ENCODE data around the gene EMC9. TPM values are rescaled to one million over a fixed set of nuclear protein-coding genes. Genes with fewer than 3 reads are reported as not detected.

EMC9 gene
- total and polyA plus RNA-seq, 4 donors: 8.6 to 17.8 (median 13.4) TPM

DNA sequence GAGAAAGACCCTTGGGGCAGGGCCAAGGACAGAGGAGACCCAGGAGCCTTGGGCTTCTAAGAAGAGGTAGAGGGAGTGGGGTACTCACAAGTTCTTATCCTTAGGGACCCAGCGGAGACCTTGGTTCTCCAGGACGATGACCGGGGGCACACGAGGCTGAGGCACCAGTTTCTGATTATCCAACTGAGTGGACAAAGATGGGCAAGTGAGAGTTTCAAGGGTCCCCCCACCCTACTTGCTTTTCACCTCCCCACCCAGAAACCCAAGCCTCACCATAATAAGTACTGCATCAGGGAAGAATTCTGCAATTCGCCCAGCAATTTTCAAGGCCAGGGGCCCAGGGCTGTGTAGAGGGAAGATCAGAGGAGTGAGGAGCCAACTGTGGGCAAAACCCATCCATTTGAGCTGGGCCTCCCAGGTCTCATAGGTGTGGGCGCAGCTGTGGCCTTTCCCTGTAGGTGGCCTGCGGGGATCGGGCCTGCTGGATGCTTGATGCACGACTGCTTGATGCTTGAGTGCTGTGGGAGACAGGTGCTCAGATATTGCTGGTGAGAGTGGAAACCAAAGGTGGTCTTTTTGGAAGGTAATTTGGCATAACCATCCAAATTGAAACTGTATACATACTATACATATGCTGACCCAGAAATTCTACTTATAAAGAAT is 2.0 kb downstream of the EMC9 start:
- no peaks in the 10 kb centered on the region for H3K27me3 ChIP-seq (ENCODE audit: control insufficient read depth in 4 of 4, insufficient read depth in 4 of 4, low read length in 3 of 4)
- H3K36me3 ChIP-seq (ENCODE audit: control insufficient read depth in 4 of 4, insufficient read depth in 3 of 4, low read depth in 1 of 4, low read length in 3 of 4): peaks cover 6 to 24% (median 18%) of the 10 kb centered on the region in 4 donors
- WGBS: 91% methylated on average over 9 of the region's 9 CpGs
- H3K9me3 ChIP-seq (ENCODE audit: control insufficient read depth in 4 of 4, low read length in 3 of 4): no peaks in the 10 kb centered on the region
- no peak for DNase-seq (ENCODE audit: low spot score)
- no peak overlapping the region for H3K27ac ChIP-seq (ENCODE audit: low read depth in 1 of 2, low read length in 2 of 2)
- H3K4me3 ChIP-seq (ENCODE audit: low read depth in 1 of 3, low read length in 3 of 3): no peak overlapping the region
- peaks cover 4 to 49% (median 36%) of the 10 kb centered on the region in 4 donors for H3K4me1 ChIP-seq (ENCODE audit: control insufficient read depth in 4 of 4, insufficient read depth in 4 of 4, low read length in 3 of 4)
- no peak overlapping the region for H3K9ac ChIP-seq (ENCODE audit: low read depth in 1 of 2, low read length in 2 of 2)
- TF ChIP-seq, protein P1, sequence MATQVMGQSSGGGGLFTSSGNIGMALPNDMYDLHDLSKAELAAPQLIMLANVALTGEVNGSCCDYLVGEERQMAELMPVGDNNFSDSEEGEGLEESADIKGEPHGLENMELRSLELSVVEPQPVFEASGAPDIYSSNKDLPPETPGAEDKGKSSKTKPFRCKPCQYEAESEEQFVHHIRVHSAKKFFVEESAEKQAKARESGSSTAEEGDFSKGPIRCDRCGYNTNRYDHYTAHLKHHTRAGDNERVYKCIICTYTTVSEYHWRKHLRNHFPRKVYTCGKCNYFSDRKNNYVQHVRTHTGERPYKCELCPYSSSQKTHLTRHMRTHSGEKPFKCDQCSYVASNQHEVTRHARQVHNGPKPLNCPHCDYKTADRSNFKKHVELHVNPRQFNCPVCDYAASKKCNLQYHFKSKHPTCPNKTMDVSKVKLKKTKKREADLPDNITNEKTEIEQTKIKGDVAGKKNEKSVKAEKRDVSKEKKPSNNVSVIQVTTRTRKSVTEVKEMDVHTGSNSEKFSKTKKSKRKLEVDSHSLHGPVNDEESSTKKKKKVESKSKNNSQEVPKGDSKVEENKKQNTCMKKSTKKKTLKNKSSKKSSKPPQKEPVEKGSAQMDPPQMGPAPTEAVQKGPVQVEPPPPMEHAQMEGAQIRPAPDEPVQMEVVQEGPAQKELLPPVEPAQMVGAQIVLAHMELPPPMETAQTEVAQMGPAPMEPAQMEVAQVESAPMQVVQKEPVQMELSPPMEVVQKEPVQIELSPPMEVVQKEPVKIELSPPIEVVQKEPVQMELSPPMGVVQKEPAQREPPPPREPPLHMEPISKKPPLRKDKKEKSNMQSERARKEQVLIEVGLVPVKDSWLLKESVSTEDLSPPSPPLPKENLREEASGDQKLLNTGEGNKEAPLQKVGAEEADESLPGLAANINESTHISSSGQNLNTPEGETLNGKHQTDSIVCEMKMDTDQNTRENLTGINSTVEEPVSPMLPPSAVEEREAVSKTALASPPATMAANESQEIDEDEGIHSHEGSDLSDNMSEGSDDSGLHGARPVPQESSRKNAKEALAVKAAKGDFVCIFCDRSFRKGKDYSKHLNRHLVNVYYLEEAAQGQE (IDR thresholded peaks at IDR 0.05): no peak
- no peak for TF ChIP-seq RXRA (IDR thresholded peaks at IDR 0.05)
- TF ChIP-seq HNF4G (IDR thresholded peaks at IDR 0.05): no peak
- TF ChIP-seq, protein P2, sequence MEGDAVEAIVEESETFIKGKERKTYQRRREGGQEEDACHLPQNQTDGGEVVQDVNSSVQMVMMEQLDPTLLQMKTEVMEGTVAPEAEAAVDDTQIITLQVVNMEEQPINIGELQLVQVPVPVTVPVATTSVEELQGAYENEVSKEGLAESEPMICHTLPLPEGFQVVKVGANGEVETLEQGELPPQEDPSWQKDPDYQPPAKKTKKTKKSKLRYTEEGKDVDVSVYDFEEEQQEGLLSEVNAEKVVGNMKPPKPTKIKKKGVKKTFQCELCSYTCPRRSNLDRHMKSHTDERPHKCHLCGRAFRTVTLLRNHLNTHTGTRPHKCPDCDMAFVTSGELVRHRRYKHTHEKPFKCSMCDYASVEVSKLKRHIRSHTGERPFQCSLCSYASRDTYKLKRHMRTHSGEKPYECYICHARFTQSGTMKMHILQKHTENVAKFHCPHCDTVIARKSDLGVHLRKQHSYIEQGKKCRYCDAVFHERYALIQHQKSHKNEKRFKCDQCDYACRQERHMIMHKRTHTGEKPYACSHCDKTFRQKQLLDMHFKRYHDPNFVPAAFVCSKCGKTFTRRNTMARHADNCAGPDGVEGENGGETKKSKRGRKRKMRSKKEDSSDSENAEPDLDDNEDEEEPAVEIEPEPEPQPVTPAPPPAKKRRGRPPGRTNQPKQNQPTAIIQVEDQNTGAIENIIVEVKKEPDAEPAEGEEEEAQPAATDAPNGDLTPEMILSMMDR (IDR thresholded peaks at IDR 0.05; ENCODE audit: low read depth, low read length, missing input control): no peak

DNA sequence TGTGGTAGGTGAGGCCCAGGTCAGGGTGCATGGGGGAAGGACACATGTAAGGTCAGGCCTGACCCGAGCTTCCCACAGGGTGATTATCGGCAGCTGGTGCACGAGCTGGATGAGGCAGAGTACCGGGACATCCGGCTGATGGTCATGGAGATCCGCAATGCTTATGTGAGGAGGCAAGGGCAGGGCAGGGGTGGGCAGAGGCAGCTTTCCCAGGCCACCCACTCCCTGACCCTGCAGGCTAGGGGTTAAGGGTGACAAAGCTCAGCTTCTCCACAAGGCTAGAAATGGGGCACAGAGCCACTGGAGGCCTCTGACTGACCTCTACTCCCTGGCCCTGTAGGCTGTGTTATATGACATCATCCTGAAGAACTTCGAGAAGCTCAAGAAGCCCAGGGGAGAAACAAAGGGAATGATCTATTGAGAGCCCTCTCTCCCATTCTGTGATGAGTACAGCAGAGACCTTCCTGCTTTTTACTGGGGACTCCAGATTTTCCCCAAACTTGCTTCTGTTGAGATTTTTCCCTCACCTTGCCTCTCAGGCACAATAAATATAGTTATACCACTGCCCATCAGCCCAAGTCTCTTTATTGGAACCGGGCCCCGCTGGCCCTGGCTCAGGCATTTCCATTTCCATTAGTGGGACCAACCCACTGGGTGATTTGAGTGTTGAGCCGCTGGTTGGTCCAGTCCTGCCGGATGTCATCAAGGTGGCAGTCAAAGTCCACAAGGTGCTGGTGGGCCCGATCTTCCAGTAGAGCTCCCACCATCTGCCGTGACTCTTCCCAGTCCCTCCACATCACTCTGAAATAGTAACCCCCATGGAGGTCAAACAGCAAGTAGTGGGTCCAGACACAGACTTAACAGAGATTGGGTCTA is 2.8 kb downstream of the EMC9 start:
- Histone ChIP-seq H3K4me1 (ENCODE audit: control insufficient read depth in 4 of 4, insufficient read depth in 4 of 4, low read length in 3 of 4) (peaks cover 4 to 46% (median 36%) of the 10 kb centered on the region in 4 donors), H3K4me3 (ENCODE audit: low read depth in 1 of 3, low read length in 3 of 3) (no peak overlapping the region), H3K9ac (ENCODE audit: low read depth in 1 of 2, low read length in 2 of 2) (no peak overlapping the region), H3K27me3 (ENCODE audit: control insufficient read depth in 4 of 4, insufficient read depth in 4 of 4, low read length in 3 of 4) (no peaks in the 10 kb centered on the region), H3K27ac (ENCODE audit: low read depth in 1 of 2, low read length in 2 of 2) (no peak overlapping the region), H3K36me3 (ENCODE audit: control insufficient read depth in 4 of 4, insufficient read depth in 3 of 4, low read depth in 1 of 4, low read length in 3 of 4) (peaks cover 2 to 18% (median 15%) of the 10 kb centered on the region in 4 donors), H3K9me3 (ENCODE audit: control insufficient read depth in 4 of 4, low read length in 3 of 4) (no peaks in the 10 kb centered on the region)
- no peak for DNase-seq (ENCODE audit: low spot score)
- TF ChIP-seq, protein P3, sequence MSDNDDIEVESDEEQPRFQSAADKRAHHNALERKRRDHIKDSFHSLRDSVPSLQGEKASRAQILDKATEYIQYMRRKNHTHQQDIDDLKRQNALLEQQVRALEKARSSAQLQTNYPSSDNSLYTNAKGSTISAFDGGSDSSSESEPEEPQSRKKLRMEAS (IDR thresholded peaks at IDR 0.05): no peak
- no peak for TF ChIP-seq SP1 (IDR thresholded peaks at IDR 0.05)
- TF ChIP-seq RXRA (IDR thresholded peaks at IDR 0.05): no peak
- TF ChIP-seq, protein P4, sequence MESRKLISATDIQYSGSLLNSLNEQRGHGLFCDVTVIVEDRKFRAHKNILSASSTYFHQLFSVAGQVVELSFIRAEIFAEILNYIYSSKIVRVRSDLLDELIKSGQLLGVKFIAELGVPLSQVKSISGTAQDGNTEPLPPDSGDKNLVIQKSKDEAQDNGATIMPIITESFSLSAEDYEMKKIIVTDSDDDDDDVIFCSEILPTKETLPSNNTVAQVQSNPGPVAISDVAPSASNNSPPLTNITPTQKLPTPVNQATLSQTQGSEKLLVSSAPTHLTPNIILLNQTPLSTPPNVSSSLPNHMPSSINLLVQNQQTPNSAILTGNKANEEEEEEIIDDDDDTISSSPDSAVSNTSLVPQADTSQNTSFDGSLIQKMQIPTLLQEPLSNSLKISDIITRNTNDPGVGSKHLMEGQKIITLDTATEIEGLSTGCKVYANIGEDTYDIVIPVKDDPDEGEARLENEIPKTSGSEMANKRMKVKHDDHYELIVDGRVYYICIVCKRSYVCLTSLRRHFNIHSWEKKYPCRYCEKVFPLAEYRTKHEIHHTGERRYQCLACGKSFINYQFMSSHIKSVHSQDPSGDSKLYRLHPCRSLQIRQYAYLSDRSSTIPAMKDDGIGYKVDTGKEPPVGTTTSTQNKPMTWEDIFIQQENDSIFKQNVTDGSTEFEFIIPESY (IDR thresholded peaks at IDR 0.05): no peak
- TF ChIP-seq GABPA (IDR thresholded peaks at IDR 0.05 in 1 of 2, conservative IDR thresholded peaks at IDR 0.05 in 1 of 2): no peak
- TF ChIP-seq HNF4G (IDR thresholded peaks at IDR 0.05): no peak
- no peak for TF ChIP-seq YY1 (IDR thresholded peaks at IDR 0.05)
- TF ChIP-seq NR2F2 (IDR thresholded peaks at IDR 0.05): no peak
- 87% methylated on average over 13 of the region's 13 CpGs for WGBS

All from liver (tissue), 9 donors.